DND-41 (cell line): ENCODE data around the gene FYB1.

Experiments
- CTCF ChIP-seq: IDR thresholded peaks from 2 replicates; pipeline ENCODE4 v1.5.1; 2012; ENCODE audit warnings: borderline replicate concordance, low read length, moderate library complexity, mild to moderate bottlenecking; ENCODE audit not compliant: poor library complexity, severe bottlenecking; ENCODE audit errors: extremely low read depth
- EZH2 ChIP-seq: IDR thresholded peaks from 3 replicates; pipeline ENCODE4 v1.6.1; 2012; ENCODE audit warnings: borderline replicate concordance, low read depth, mild to moderate bottlenecking, moderate library complexity, low read length, inconsistent platforms; ENCODE audit not compliant: severe bottlenecking

GRCh38 chr5:39157701-39158100, 61.7 kb downstream of the FYB1 start:
- TF ChIP-seq CTCF: no peak
- TF ChIP-seq EZH2: no peak
